H1 (cell line): Measurements from ENCODE around the gene STH. TPM values are rescaled to one million over a fixed set of nuclear protein-coding genes. Genes with fewer than 3 reads are reported as not detected.

Experiments used
- CHD2 ChIP-seq: IDR thresholded peaks from 2 replicates; pipeline ENCODE4 v1.6.1; 2012; ENCODE audit warnings: low read length, improper control_type of control experiment
- HDAC2 ChIP-seq, 2 experiments: fragments of 300-600 bp in 1 of 2; sonication (generic) in 1 of 2; IDR thresholded peaks; 2 replicates each; pipeline ENCODE4 v1.6.1; 2011 to 2012; ENCODE audit warnings: low read depth in 2 of 2, low read length in 2 of 2, mild to moderate bottlenecking in 2 of 2, moderate library complexity in 2 of 2, borderline replicate concordance in 1 of 2, inconsistent platforms in 1 of 2
- JUND ChIP-seq: IDR thresholded peaks from 2 replicates; pipeline ENCODE4 v1.6.1; 2011; ENCODE audit warnings: mild to moderate bottlenecking, improper control_type of control experiment, low read length
- PHF8 ChIP-seq: fragments of 200-600 bp; sonication (generic); conservative IDR thresholded peaks from 2 replicates; pipeline ENCODE4 v1.7.1; 2012; ENCODE audit warnings: low read depth, mild to moderate bottlenecking, inconsistent platforms, low read length, moderate library complexity
- RXRA ChIP-seq: IDR thresholded peaks from 2 replicates; pipeline ENCODE4 v1.6.1; 2011; ENCODE audit warnings: low read depth, mild to moderate bottlenecking, low read length, moderate library complexity; ENCODE audit not compliant: insufficient read depth
- SUZ12 ChIP-seq: fragments of 200-600 bp; sonication (generic); IDR thresholded peaks from 2 replicates; pipeline ENCODE4 v1.6.1; 2012; ENCODE audit warnings: mild to moderate bottlenecking, inconsistent platforms, low read length, moderate library complexity, mixed read lengths
- polyA plus RNA-seq, 7 experiments: library from polyadenylated mRNA; depleted of rRNA in 3 of 7; stranded (reverse) in 5 of 7; unstranded in 2 of 7; fragments of >200 nt in 5 of 7; fragments of 200-250 nt in 2 of 7; gene quantifications; 1 replicate in 5 of 7; 2 replicates in 1 of 7; 4 replicates in 1 of 7; pipeline versions ENCODE4 v1.2.1 to v1.2.3, GENCODE V29; 2011 to 2013; ENCODE audit warnings: missing spikeins in 2 of 7, mixed read lengths in 2 of 7
- total RNA-seq: library from RNA; stranded (reverse); fragmentation: NEBNext Ultra II Directional; extraction: Animal tissue kit (Norgen Biotek cat#: 25700); gene quantifications from 2 replicates; pipeline ENCODE4 v1.2.1, GENCODE V29; 2021
- TF ChIP-seq, protein P1 (sequence below), 3 experiments: IDR thresholded peaks; 1 replicate in 2 of 3; 2 replicates in 1 of 3; pipeline versions ENCODE4 v1.5.1 to v1.6.1; 2011; ENCODE audit warnings: low read length in 3 of 3, mild to moderate bottlenecking in 3 of 3, inconsistent platforms in 2 of 3, low read depth in 1 of 3, moderate library complexity in 1 of 3; ENCODE audit not compliant: insufficient read depth in 1 of 3; ENCODE audit errors: control extremely low read depth in 1 of 3
- TF ChIP-seq, protein P2 (sequence below): IDR thresholded peaks from 2 replicates; pipeline ENCODE4 v1.6.1; 2012; ENCODE audit warnings: low read length, inconsistent platforms

Gene STH
- total and polyA plus RNA-seq, 2 of the 8 experiments (the other 6 are each of a cell fraction or from before 2014, with no cell fraction given), result not detected

- TF ChIP-seq, protein P1, sequence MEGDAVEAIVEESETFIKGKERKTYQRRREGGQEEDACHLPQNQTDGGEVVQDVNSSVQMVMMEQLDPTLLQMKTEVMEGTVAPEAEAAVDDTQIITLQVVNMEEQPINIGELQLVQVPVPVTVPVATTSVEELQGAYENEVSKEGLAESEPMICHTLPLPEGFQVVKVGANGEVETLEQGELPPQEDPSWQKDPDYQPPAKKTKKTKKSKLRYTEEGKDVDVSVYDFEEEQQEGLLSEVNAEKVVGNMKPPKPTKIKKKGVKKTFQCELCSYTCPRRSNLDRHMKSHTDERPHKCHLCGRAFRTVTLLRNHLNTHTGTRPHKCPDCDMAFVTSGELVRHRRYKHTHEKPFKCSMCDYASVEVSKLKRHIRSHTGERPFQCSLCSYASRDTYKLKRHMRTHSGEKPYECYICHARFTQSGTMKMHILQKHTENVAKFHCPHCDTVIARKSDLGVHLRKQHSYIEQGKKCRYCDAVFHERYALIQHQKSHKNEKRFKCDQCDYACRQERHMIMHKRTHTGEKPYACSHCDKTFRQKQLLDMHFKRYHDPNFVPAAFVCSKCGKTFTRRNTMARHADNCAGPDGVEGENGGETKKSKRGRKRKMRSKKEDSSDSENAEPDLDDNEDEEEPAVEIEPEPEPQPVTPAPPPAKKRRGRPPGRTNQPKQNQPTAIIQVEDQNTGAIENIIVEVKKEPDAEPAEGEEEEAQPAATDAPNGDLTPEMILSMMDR (IDR thresholded peaks at IDR 0.05; ENCODE audit: control extremely low read depth in 1 of 3, insufficient read depth in 1 of 3, low read depth in 1 of 3, low read length in 3 of 3), result no peak
- no peak for TF ChIP-seq PHF8
- no peak for TF ChIP-seq CHD2
- TF ChIP-seq HDAC2 (IDR thresholded peaks at IDR 0.05; ENCODE audit: borderline replicate concordance in 1 of 2, low read depth in 2 of 2, low read length in 2 of 2), result no peak
- no peak for TF ChIP-seq SUZ12
- TF ChIP-seq RXRA, result no peak
- TF ChIP-seq, protein P2, sequence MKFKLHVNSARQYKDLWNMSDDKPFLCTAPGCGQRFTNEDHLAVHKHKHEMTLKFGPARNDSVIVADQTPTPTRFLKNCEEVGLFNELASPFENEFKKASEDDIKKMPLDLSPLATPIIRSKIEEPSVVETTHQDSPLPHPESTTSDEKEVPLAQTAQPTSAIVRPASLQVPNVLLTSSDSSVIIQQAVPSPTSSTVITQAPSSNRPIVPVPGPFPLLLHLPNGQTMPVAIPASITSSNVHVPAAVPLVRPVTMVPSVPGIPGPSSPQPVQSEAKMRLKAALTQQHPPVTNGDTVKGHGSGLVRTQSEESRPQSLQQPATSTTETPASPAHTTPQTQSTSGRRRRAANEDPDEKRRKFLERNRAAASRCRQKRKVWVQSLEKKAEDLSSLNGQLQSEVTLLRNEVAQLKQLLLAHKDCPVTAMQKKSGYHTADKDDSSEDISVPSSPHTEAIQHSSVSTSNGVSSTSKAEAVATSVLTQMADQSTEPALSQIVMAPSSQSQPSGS, result no peak
- no peak for TF ChIP-seq JUND
These were observed 47.9 kb downstream of the STH start (continued) for GRCh38 chr17:46046957-46047356.
